Muscle of leg (tissue), 11 donors: ENCODE results near the gene GSE1. TPM values are rescaled to one million over a fixed set of nuclear protein-coding genes. Genes with fewer than 3 reads are reported as not detected.

Source experiments
- DNase-seq: peaks from one replicate; pipeline ENCODE4 v3.0.0; 2013
- H3K27ac ChIP-seq: one replicate; pipeline ENCODE4 v1.5.1; 2013; ENCODE audit warnings: mild to moderate bottlenecking, low read length, control low read depth
- H3K27me3 ChIP-seq: one replicate; pipeline ENCODE4 v1.6.1; 2013; ENCODE audit warnings: low read length; ENCODE audit not compliant: control insufficient read depth, insufficient read depth
- H3K36me3 ChIP-seq: one replicate; pipeline ENCODE4 v1.6.1; 2013; ENCODE audit warnings: low read length; ENCODE audit not compliant: control insufficient read depth, insufficient read depth
- H3K4me1 ChIP-seq: one replicate; pipeline ENCODE4 v1.6.1; 2013; ENCODE audit warnings: low read length; ENCODE audit not compliant: control insufficient read depth, insufficient read depth
- H3K4me3 ChIP-seq: one replicate; pipeline ENCODE4 v1.5.1; 2013; ENCODE audit warnings: low read length, control low read depth
- H3K9me3 ChIP-seq: replicated peaks from 2 replicates; pipeline ENCODE4 v1.6.1; 2013; ENCODE audit warnings: low read depth, low read length; ENCODE audit not compliant: control insufficient read depth
- WGBS: methylation state at CpG from one replicate; pipeline ENCODE4 v1.1.5; 2013; ENCODE audit warnings: missing lambda C conversion rate; ENCODE audit not compliant: insufficient coverage; 5-methylcytosine and 5-hydroxymethylcytosine counted together
- polyA plus RNA-seq, 8 donors: library from polyadenylated mRNA; unstranded; fragments of 120-200 nt; gene quantifications; one replicate each; pipeline versions ENCODE4 v1.2.1 to v1.2.3, GENCODE V29; 2013; ENCODE audit warnings: inconsistent platforms in 1 of 8, low replicate concordance in 1 of 8; ENCODE audit not compliant: insufficient read length in 8 of 8, insufficient read depth in 1 of 8
- total RNA-seq: library from RNA; stranded (reverse); fragments of 120-200 nt; gene quantifications from one replicate; pipeline ENCODE4 v1.2.4, GENCODE V29; 2013

The GSE1 gene
- total and polyA plus RNA-seq, 9 donors: 32.4 to 67.4 (median 47.3) TPM

DNA sequence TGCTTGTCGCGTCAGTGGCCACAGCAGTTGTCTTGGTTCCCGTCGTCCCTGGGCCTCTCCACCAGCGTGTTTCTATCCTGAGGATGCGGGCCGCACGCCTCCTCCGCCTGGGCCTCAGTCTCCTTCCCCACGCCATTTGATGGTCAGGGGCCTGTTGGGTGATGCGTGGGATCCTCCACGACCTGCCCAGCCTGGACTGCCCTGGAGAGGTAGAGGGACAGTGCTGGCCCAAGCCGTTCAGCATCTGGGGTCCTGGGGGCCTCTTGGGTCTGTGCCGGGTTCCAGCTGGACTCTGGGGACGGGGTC, 20.3 kb downstream of the GSE1 start:
- no peak overlapping the region for H3K27ac ChIP-seq
- H3K4me1 ChIP-seq: peaks cover 40% of the 10 kb centered on the region
- WGBS: 81% methylated on average over 9 of the region's 15 CpGs
- peaks cover 10% of the 10 kb centered on the region for H3K9me3 ChIP-seq
- H3K4me3 ChIP-seq: no peak overlapping the region
- H3K36me3 ChIP-seq: peaks cover 4% of the 10 kb centered on the region
- no peak for DNase-seq
- H3K27me3 ChIP-seq: no peaks in the 10 kb centered on the region

GRCh38 chr16:85633888-85634287, 20.8 kb downstream of the GSE1 start:
- peaks cover 10% of the 10 kb centered on the region for H3K9me3 ChIP-seq
- peaks cover 4% of the 10 kb centered on the region for H3K36me3 ChIP-seq
- no peak for DNase-seq
- peaks cover 38% of the 10 kb centered on the region for H3K4me1 ChIP-seq
- no peak overlapping the region for H3K4me3 ChIP-seq
- 90% methylated on average over 33 of the region's 35 CpGs for whole genome bisulfite sequencing
- no peak overlapping the region for H3K27ac ChIP-seq
- no peaks in the 10 kb centered on the region for H3K27me3 ChIP-seq

DNA sequence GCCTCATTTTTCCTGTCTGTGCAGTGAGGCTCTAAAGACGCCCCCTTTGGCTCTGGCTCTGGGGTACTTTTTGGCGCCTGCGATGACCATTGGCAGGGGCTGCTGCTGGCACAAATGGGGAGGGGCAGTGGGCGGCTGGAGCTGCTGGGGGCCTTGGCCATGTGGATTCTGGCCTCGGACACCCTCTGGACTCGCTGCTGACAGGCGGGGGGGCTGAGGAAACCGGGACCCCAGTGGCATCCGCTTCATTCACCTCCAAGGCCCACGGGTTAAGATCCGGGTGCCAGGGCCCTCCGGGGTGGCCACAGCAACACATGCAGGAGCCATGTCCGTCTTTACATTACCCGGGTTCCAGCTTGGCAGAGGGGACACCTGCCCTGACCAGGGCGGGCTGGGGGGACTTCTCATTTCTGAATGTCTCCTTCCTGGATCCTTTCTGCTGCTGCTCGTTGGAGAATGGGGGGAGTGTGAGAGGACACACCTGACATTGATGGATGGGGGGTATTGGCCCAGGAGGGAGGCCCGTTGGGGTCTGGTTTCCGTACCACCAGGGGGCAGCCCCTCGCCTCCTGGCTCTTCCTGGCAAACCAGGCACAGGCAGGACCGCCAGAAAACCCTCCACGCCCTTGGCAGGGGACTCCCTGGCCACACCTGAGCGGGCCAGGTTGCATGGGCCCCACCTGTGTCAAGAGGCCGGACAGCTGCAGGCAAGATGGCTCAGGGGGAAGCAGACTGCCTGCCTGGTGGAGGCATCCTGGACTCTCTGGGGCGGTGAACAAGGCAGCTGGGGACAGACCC, 21.8 kb downstream of the GSE1 start:
- peaks cover 3% of the 10 kb centered on the region for H3K9me3 ChIP-seq
- peaks cover 43% of the 10 kb centered on the region for H3K4me1 ChIP-seq
- 82% methylated on average over 24 of the region's 24 CpGs for WGBS
- H3K36me3 ChIP-seq: peaks cover 4% of the 10 kb centered on the region
- H3K27ac ChIP-seq: no peak overlapping the region
- H3K27me3 ChIP-seq: no peaks in the 10 kb centered on the region
- H3K4me3 ChIP-seq: no peak overlapping the region
- DNase-seq: no peak

DNA sequence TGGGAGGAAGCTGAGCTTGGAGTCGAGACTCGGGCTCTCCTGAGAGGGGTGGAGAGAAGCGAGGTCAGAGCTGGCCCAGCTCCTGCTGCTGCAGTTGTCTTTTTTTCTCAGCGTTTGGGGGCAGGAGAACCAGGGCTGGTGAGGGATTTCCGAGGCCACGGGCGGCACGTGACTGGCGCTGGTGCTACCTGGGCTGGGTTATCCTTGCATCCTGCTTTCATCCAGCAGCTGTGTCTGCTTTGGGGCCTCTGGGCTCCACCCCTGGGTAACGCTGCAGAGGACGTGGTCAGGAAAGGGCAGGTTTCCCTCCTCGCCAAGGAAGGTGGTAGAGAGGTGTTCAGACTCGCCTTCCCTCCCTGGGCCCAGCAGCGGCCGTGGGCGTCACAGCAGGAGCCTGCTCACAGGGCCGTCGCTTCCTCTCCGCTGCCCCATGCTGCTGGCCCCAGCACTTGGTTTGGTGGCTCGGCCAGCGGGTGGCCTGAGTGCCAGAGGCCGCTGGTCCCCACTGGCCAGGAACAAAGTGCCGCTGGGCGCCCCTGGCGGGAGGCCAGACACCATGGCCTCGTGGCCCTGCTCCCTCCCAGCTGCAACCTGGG, 22.5 kb downstream of the GSE1 start:
- DNase-seq: no peak
- Histone ChIP-seq H3K4me1 (peaks cover 49% of the 10 kb centered on the region), H3K27ac (no peak overlapping the region), H3K4me3 (no peak overlapping the region), H3K9me3 (no peaks in the 10 kb centered on the region), H3K36me3 (peaks cover 4% of the 10 kb centered on the region), H3K27me3 (no peaks in the 10 kb centered on the region)
- whole genome bisulfite sequencing: 74% methylated on average over 25 of the region's 26 CpGs

DNA sequence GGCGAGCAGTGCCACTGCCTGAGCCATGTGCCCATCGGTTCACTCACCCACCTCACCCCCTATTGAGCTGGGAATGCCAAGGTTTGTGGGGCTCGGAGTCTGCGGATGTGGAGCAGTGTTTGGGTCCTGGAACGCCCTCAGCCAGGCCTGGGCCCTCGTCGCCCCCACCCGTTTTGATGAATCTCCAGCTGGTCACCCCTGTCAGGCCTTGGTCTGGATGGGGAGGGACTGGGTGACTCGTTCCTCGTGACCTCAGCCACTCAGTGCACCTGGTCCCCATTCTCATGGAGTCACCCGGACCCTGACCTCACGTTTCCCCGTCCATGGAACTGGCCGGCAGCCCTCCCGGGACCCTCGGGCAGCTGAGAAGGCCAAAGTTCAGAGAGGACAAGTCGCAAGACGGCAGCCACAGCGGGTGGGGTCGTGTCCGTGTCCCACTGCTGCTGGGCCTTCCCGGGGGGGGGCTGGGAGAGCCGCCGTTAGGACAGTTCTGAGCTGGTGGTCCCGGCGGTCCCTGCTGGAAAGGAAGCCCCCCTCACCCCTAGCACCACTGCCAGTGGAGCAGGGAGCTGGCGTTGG, 23.2 kb downstream of the GSE1 start:
- no peak overlapping the region for H3K27ac ChIP-seq
- no peaks in the 10 kb centered on the region for H3K9me3 ChIP-seq
- no peaks in the 10 kb centered on the region for H3K27me3 ChIP-seq
- H3K4me1 ChIP-seq: peaks cover 51% of the 10 kb centered on the region
- no peak overlapping the region for H3K4me3 ChIP-seq
- H3K36me3 ChIP-seq: peaks cover 6% of the 10 kb centered on the region
- DNase-seq: no peak
- WGBS: 80% methylated on average over 17 of the region's 27 CpGs

DNA sequence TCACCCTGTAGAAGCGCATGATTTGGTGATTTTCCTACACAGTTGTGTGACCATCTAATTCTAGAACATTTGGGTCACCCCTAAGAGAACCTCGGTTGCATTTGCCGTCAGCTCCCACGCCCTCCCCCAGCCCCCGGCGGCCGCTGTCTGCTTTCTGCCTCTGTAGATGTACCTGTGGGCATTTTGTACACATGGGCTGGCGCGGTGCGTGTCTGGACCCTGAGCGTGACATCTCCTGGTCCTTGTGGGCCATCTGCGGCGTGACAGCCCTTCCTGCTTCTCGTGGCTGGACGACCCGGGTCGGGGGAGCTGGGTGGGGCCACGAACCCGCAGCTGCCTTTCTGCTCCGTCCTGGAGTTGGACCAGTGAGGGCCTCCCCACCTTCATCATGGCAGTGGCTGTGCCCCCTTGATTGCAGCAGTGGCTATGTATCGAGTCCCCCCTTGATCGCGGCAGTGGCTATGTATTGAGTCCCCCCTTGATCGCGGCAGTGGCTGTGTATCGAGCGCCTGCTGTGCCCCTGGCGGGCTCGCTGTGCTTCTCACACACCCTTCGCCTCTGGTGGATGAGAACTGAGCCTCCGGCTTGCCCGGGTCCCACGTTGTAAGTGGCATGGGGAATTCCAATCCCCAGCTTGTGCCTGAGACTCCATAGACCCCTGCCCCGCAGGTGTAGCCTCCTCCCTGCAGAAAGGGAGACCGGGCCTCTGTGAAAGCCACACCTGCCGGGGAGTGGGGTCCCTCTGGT, 24.1 kb downstream of the GSE1 start:
- Histone ChIP-seq H3K9me3 (no peaks in the 10 kb centered on the region), H3K27ac (no peak overlapping the region), H3K4me1 (peaks cover 52% of the 10 kb centered on the region), H3K27me3 (no peaks in the 10 kb centered on the region), H3K4me3 (no peak overlapping the region), H3K36me3 (peaks cover 6% of the 10 kb centered on the region)
- WGBS: 87% methylated on average over 36 of the region's 36 CpGs
- no peak for DNase-seq

- no peak for DNase-seq
- WGBS: 66% methylated on average over 28 of the region's 37 CpGs
Measured at GRCh38 chr16:85637808-85638647, 24.9 kb downstream of the GSE1 start.

GRCh38 chr16:85638695-85639409, 25.7 kb downstream of the GSE1 start:
- peaks cover 6% of the 10 kb centered on the region for H3K36me3 ChIP-seq

More at GRCh38 chr16:85637808-85638647, 24.9 kb downstream of the GSE1 start:
- no peaks in the 10 kb centered on the region for H3K9me3 ChIP-seq
- H3K27ac ChIP-seq: no peak overlapping the region
- peaks cover 6% of the 10 kb centered on the region for H3K36me3 ChIP-seq
- peaks cover 57% of the 10 kb centered on the region for H3K4me1 ChIP-seq
- no peaks in the 10 kb centered on the region for H3K27me3 ChIP-seq
- H3K4me3 ChIP-seq: no peak overlapping the region

DNA sequence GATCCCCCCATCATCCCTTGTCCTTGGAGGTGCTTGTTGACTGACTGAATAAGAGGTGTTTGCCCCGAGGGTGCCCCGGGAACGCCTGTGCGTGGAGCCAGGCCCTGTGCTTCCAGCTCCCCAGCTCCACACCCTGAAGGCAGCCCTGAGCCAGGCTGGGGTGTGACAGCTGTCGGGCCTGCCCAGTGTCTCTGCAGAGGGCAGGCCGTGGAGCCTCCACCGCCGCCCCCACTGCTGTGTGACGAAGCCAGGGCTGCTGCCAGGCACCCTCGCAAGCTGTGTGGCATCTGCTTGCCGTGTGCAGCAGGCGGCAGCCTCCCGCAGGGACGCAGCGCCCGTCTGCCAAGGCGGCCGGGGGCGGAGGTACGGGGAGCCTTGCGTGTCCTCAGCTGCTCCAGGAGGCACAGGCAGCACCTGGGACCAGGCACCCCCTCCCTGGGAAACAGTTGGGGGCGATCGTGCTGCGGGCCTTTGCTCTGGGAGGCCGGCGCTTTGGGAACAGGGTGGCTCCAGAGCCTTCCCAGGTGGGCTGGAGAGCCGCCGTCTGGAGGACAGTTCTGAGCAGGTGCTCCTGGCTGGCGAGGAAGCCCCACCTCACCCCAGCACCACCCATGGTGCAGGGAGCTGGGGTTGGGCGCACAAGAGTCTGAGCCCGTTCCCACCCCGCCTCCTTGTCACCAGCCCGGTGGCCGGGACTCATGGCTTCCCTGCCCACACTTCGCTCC, 26.6 kb downstream of the GSE1 start:
- H3K27ac ChIP-seq: peak overlapping the region; percentile 20
- no peaks in the 10 kb centered on the region for H3K27me3 ChIP-seq
- WGBS: 75% methylated on average over 27 of the region's 35 CpGs
- H3K4me3 ChIP-seq: no peak overlapping the region
- H3K36me3 ChIP-seq: peaks cover 6% of the 10 kb centered on the region
- H3K4me1 ChIP-seq: peaks cover 55% of the 10 kb centered on the region
- no peaks in the 10 kb centered on the region for H3K9me3 ChIP-seq
- peak; percentile 76 for DNase-seq

More at GRCh38 chr16:85638695-85639409, 25.7 kb downstream of the GSE1 start:
- Histone ChIP-seq H3K4me3 (no peak overlapping the region), H3K4me1 (peaks cover 57% of the 10 kb centered on the region), H3K9me3 (no peaks in the 10 kb centered on the region), H3K27me3 (no peaks in the 10 kb centered on the region), H3K27ac (no peak overlapping the region)
- no peak for DNase-seq
- WGBS: 84% methylated on average over 17 of the region's 26 CpGs
